A549 (cell line): Measurements from ENCODE around the gene SELENOV. TPM values are rescaled to one million over a fixed set of nuclear protein-coding genes. Genes with fewer than 3 reads are reported as not detected.

Experiments used
- ATAC-seq, 2 experiments: fragments of 200-7000 bp in 1 of 2; fragments of >200 bp in 1 of 2; cut with Nextera tagmentation in 1 of 2; cut with Tn5 transposase in 1 of 2; 3 replicates each; pipeline versions ENCODE4 v1.8.0 to v1.9.1; 2018 to 2020; ENCODE audit warnings: mild to moderate bottlenecking in 1 of 2, moderate library complexity in 1 of 2
- CTCF ChIA-PET: fragments of 300-600 bp; sonication (Branson Sonifier 250); formaldehyde crosslinking; extraction: SDS; loops from one replicate; lab custom pipeline; 2021; ENCODE audit warnings: antibody characterized with exemption, inconsistent platforms; lab: Yijun Ruan, JAX
- POLR2A ChIA-PET: fragments of 350-600 bp; formaldehyde crosslinking; extraction: SDS; loops from one replicate; lab custom pipeline; 2021; ENCODE audit warnings: antibody characterized with exemption, inconsistent platforms; lab: Yijun Ruan, JAX
- DNase-seq, 2 experiments: peaks; one replicate each; pipeline versions ENCODE4 v3.0.0 to v3.0.0-alpha.2; 2011 to 2016; ENCODE audit warnings: low read depth in 1 of 2, low spot score in 1 of 2
- FAIRE-seq: peaks from 2 replicates; lab custom pipeline; 2011; peaks lifted over from hg19 to GRCh38; lab: Jason Lieb, UNC
- H3K27ac ChIP-seq, 2 experiments: fragments of >200 bp; sonication (Bioruptor Twin); formaldehyde crosslinking; 3 replicates each; pipeline ENCODE4 v1.5.1; 2016 to 2017
- H3K4me1 ChIP-seq: fragments of >200 bp; sonication (Bioruptor Twin); formaldehyde crosslinking; 3 replicates; pipeline ENCODE4 v1.6.1; 2016
- H3K4me2 ChIP-seq: fragments of >200 bp; sonication (Bioruptor Twin); formaldehyde crosslinking; 3 replicates; pipeline ENCODE4 v1.6.1; 2016
- H3K4me3 ChIP-seq: fragments of >200 bp; sonication (Bioruptor Twin); formaldehyde crosslinking; 3 replicates; pipeline ENCODE4 v1.5.1; 2016
- H3K9me3 ChIP-seq: fragments of >200 bp; sonication (Bioruptor Twin); formaldehyde crosslinking; 3 replicates; pipeline ENCODE4 v1.6.1; 2016
- CBX2 ChIP-seq: fragments of 200-600 bp; sonication (generic); IDR thresholded peaks from 2 replicates; pipeline ENCODE4 v1.6.1; 2016; ENCODE audit warnings: low read depth, mild to moderate bottlenecking, borderline replicate concordance
- CBX8 ChIP-seq: fragments of 200-600 bp; sonication (generic); IDR thresholded peaks from 2 replicates; pipeline ENCODE4 v1.6.1; 2016
- ELK1 ChIP-seq: fragments of 150-350 bp; IDR thresholded peaks from 2 replicates; pipeline ENCODE4 v1.6.1; 2014; ENCODE audit warnings: low read depth, mild to moderate bottlenecking, low read length
- FOSL2 ChIP-seq, 2 experiments: fragments of 450-650 bp in 1 of 2; fragments of >200 bp in 1 of 2; sonication (Bioruptor Twin) in 1 of 2; formaldehyde crosslinking; IDR thresholded peaks; 2 replicates each; pipeline versions ENCODE4 v1.5.0 to v1.6.1; 2016 to 2020; ENCODE audit warnings: mild to moderate bottlenecking in 1 of 2, moderate library complexity in 1 of 2
- FOXS1 ChIP-seq: fragments of 250-450 bp; sonication (Bioruptor Pico); IDR thresholded peaks from 2 replicates; pipeline ENCODE4 v1.5.0; 2020; ENCODE audit warnings: mild to moderate bottlenecking, moderate library complexity
- HOXA7 ChIP-seq: fragments of 250-450 bp; sonication (Bioruptor Pico); IDR thresholded peaks from 2 replicates; pipeline ENCODE4 v1.5.0; 2020; ENCODE audit warnings: mild to moderate bottlenecking, moderate library complexity
- JUN ChIP-seq, 2 experiments: fragments of >200 bp; sonication (Bioruptor Twin); formaldehyde crosslinking; IDR thresholded peaks; 2 replicates in 1 of 2; 3 replicates in 1 of 2; pipeline ENCODE4 v1.6.1; 2016 to 2017
- KDM1A ChIP-seq: fragments of 200-600 bp; sonication (generic); IDR thresholded peaks from 2 replicates; pipeline ENCODE4 v1.6.1; 2016; ENCODE audit warnings: low read depth, mild to moderate bottlenecking
- MAX ChIP-seq: IDR thresholded peaks from 2 replicates; pipeline ENCODE4 v1.6.1; 2012
- MYC ChIP-seq: IDR thresholded peaks from 2 replicates; pipeline ENCODE4 v1.6.1; 2012; ENCODE audit warnings: mild to moderate bottlenecking, inconsistent platforms, low read length, improper control_type of control experiment, borderline replicate concordance
- POLR2AphosphoS2 ChIP-seq: conservative IDR thresholded peaks from 2 replicates; pipeline ENCODE4 v1.6.1; 2012; ENCODE audit warnings: low read length, improper control_type of control experiment, inconsistent platforms
- RAD21 ChIP-seq, 2 experiments: fragments of >200 bp in 1 of 2; sonication (Bioruptor Twin) in 1 of 2; formaldehyde crosslinking in 1 of 2; IDR thresholded peaks in 1 of 2; conservative IDR thresholded peaks in 1 of 2; 2 replicates in 1 of 2; 3 replicates in 1 of 2; pipeline ENCODE4 v1.6.1; 2012 to 2018; ENCODE audit warnings: inconsistent platforms in 1 of 2
- RARB ChIP-seq: fragments of 250-450 bp; sonication (Bioruptor Pico); IDR thresholded peaks from 2 replicates; pipeline ENCODE4 v1.8.0; 2021; ENCODE audit warnings: mild to moderate bottlenecking, moderate library complexity
- RCOR1 ChIP-seq: fragments of 150-350 bp; IDR thresholded peaks from 2 replicates; pipeline ENCODE4 v1.6.1; 2014; ENCODE audit warnings: antibody characterized with exemption, low read length, low read depth
- USF2 ChIP-seq: fragments of 450-650 bp; IDR thresholded peaks from 2 replicates; pipeline ENCODE4 v1.6.1; 2014; ENCODE audit warnings: antibody characterized with exemption
- ZFP36 ChIP-seq: fragments of 450-650 bp; IDR thresholded peaks from 2 replicates; pipeline ENCODE4 v1.6.1; 2014; ENCODE audit warnings: borderline replicate concordance; ENCODE audit not compliant: partially characterized antibody
- WGBS: methylation state at CpG from one replicate; pipeline ENCODE4 v1.1.6; 2017; ENCODE audit errors: missing lambda C conversion rate; 5-methylcytosine and 5-hydroxymethylcytosine counted together
- polyA plus RNA-seq, 4 experiments: library from polyadenylated mRNA; depleted of rRNA in 3 of 4; stranded (reverse); fragments of >200 nt; fragmentation: RNase III in 1 of 4; extraction: RNeasy Plus Mini Kit Qiagen cat#74134 plus additional on column Dnase treatment in 1 of 4; gene quantifications; 2 replicates in 3 of 4; 3 replicates in 1 of 4; pipeline ENCODE4 v1.2.3, GENCODE V29; 2011 to 2017

The SELENOV gene
- polyA plus RNA-seq, 2 of the 4 experiments (the other 2 are of a cell fraction), result not detected

GRCh38 chr19:39470724-39471339, 44.1 kb upstream of the SELENOV start:
- CTCF ChIA-PET, result interaction anchor here (1.0 to 21.9 kb wide), 13 partner anchors 7 to 202 kb away, joined by 3 to 305 read pairs (median 4); partner anchors contain the start of genes DLL3, EID2, EID2B and SUPT5H
- POLR2A ChIA-PET, result interaction anchor here (1.6 kb wide), 1 partner anchor 35 kb away, joined by 9 read pairs; the partner anchor contains the start of gene RPS16

GRCh38 chr19:39471756-39472536, 43.0 kb upstream of the SELENOV start:
- ChIA-PET CTCF (interaction anchor here (0.7 to 21.9 kb wide), 13 partner anchors 8 to 200 kb away, joined by 3 to 305 read pairs (median 4); partner anchors contain the start of genes DLL3, EID2, EID2B and SUPT5H), POLR2A (interaction anchor here (1.6 kb wide), 1 partner anchor 36 kb away, joined by 9 read pairs; the partner anchor contains the start of gene RPS16)
- Histone ChIP-seq H3K4me3 (no peak overlapping the region), H3K27ac (no peak overlapping the region), H3K4me2 (no peak overlapping the region), H3K9me3 (no peaks in the 10 kb centered on the region), H3K4me1 (peaks cover 26% of the 10 kb centered on the region)
- 91% methylated on average over 8 of the region's 8 CpGs for WGBS
- DNase-seq (no peak), ATAC-seq (no peak), FAIRE-seq (no peak)
- TF ChIP-seq POLR2AphosphoS2 (0 out of 2 replicates have a peak, but pooled peaks have one; percentile 36), KDM1A (no peak)

More at GRCh38 chr19:39470724-39471339, 44.1 kb upstream of the SELENOV start:
- 69% methylated on average over 7 of the region's 7 CpGs for WGBS
- H3K9me3 ChIP-seq, result no peaks in the 10 kb centered on the region
- peaks cover 26% of the 10 kb centered on the region for H3K4me1 ChIP-seq
- no peak for DNase-seq
- ATAC-seq, result no peak
- no peak overlapping the region for H3K4me2 ChIP-seq
- no peak overlapping the region for H3K4me3 ChIP-seq
- peak; percentile 63 for FAIRE-seq
- no peak overlapping the region for H3K27ac ChIP-seq
- no peak for TF ChIP-seq FOSL2 (IDR thresholded peaks at IDR 0.05)
- peak; percentile 35; the same call in 1 of the 2 replicates for TF ChIP-seq FOSL2 (CRISPR knock-in tag; IDR thresholded peaks at IDR 0.05)
- no peak for TF ChIP-seq FOXS1 (CRISPR knock-in tag)
- no peak for TF ChIP-seq CBX2
- TF ChIP-seq ELK1, result no peak
- 0 out of 2 replicates have a peak, but pooled peaks have one; percentile 15 for TF ChIP-seq MAX
- peak; percentile 66 for TF ChIP-seq ZFP36
- TF ChIP-seq, all 56 proteins: peak for 3

GRCh38 chr19:39472746-39473442, 42.0 kb upstream of the SELENOV start:
- H3K4me1 ChIP-seq, result peaks cover 26% of the 10 kb centered on the region
- H3K4me3 ChIP-seq, result no peak overlapping the region
- TF ChIP-seq POLR2AphosphoS2, result 0 out of 2 replicates have a peak, but pooled peaks have one; percentile 34
- no peak for TF ChIP-seq USF2
- TF ChIP-seq, all 56 proteins: peak for 1
- no peaks in the 10 kb centered on the region for H3K9me3 ChIP-seq
- ATAC-seq, result peak; percentile 7 to 23; a peak in 4 of 6 replicates
- 88% methylated on average over 32 of the region's 32 CpGs for WGBS
- H3K27ac ChIP-seq, result no peak overlapping the region
- no peak for DNase-seq
- no peak for FAIRE-seq
- ChIA-PET POLR2A (no interaction called here), CTCF (interaction anchor here (1.5 to 21.9 kb wide), 12 partner anchors 9 to 199 kb away, joined by 3 to 305 read pairs (median 44); partner anchors contain the start of genes DLL3, EID2, EID2B and SUPT5H)
- no peak overlapping the region for H3K4me2 ChIP-seq

- H3K4me3 ChIP-seq, result no peak overlapping the region
- WGBS, result 84% methylated on average over 11 of the region's 11 CpGs
- H3K27ac ChIP-seq, result no peak overlapping the region
- no peak for DNase-seq
- TF ChIP-seq FOXS1 (CRISPR knock-in tag), result no peak
- no peak for TF ChIP-seq ELK1
- no peak for TF ChIP-seq FOSL2 (IDR thresholded peaks at IDR 0.05)
- no peak for TF ChIP-seq FOSL2 (CRISPR knock-in tag; IDR thresholded peaks at IDR 0.05)
- TF ChIP-seq JUN (IDR thresholded peaks at IDR 0.05), result no peak
- TF ChIP-seq CBX8, result no peak
- TF ChIP-seq RAD21 (conservative IDR thresholded peaks at IDR 0.05 in 1 of 2, IDR thresholded peaks at IDR 0.05 in 1 of 2), result no peak
- TF ChIP-seq RARB (CRISPR knock-in tag), result no peak
- no peak for TF ChIP-seq RCOR1
- no peak for TF ChIP-seq MYC
- no peak for TF ChIP-seq HOXA7 (CRISPR knock-in tag)
- no peak; the same call in 1 of the 2 replicates for TF ChIP-seq POLR2AphosphoS2
- ChIA-PET CTCF (interaction anchor here (0.6 to 21.9 kb wide), 24 partner anchors 10 to 1322 kb away, joined by 3 to 305 read pairs (median 14); partner anchors contain the start of genes DLL3, EID2, EID2B and PLEKHG2), POLR2A (interaction anchor here (1.6 kb wide), 1 partner anchor 38 kb away, joined by 13 read pairs; the partner anchor contains the start of gene RPS16)
- H3K9me3 ChIP-seq, result no peaks in the 10 kb centered on the region
- ATAC-seq, result peak; percentile 1 to 3; a peak in 3 of 6 replicates
- peaks cover 20% of the 10 kb centered on the region for H3K4me1 ChIP-seq
- no peak for FAIRE-seq
- no peak overlapping the region for H3K4me2 ChIP-seq
Measured at GRCh38 chr19:39473443-39473960, 41.4 kb upstream of the SELENOV start.
